Stimulated activated CD4-positive, alpha-beta T cell treated with anti-CD3 and anti-CD28 coated beads, Interleukin-4, amount 100 ng/mL, for 4 hours (primary cell): ENCODE measurements around the gene ABCC2.
"Not testable (repeated sequence)": the region's sequence is repeated elsewhere in the genome, so short reads cannot be mapped to it uniquely, and the experiment has no call there.

Experiments
- DNase-seq, 2 experiments: peaks; one replicate each; pipeline ENCODE4 v3.0.0-alpha.2; 2020

ABCC2 gene

GRCh38 chr10:99809931-99810615 is 27.6 kb downstream of the ABCC2 start:
- DNase-seq = no peak

DNA sequence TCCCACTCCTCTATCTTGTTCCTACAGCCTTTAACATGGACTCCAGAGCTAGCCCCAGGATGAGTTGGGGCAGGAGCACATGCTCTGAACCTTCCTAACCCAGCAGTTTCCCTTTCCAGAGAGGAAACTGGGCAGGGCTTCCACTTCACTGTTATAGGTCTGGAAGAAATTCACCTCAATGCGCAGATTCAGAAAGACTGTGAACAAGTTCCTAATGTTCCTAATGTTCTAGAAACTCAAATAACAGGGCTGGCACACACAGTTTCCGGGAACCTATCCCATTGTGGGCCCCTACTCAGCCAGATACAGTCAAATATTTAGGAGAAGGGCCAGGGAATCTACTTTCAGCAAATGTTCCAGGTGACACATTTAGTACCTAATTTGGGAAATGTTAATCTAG is 29.7 kb downstream of the ABCC2 start:
- no peak for DNase-seq

- no peak for DNase-seq
These were observed 31.7 kb downstream of the ABCC2 start for GRCh38 chr10:99814143-99814542.

DNA sequence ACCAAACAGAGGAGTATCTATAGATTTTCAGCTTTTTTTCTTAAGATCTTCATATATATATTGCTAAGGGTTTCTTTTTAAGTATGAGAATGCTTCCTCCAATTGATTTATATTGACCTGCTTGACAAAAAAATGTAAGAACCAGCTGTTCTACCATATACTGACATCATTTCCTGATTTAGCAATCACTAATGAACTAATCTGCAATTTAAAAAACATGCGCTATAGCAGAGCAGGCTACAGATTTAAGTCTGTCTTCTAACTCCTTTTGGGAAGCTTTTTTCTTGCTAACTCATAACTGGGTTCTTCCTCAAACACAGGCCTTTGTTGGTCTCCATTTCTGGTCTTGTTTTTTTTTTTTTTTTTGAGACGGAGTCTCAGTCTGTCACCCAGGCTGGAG is 33.2 kb downstream of the ABCC2 start:
- DNase-seq = no peak

GRCh38 chr10:99827936-99828335 is 45.5 kb downstream of the ABCC2 start:
- no peak for DNase-seq

GRCh38 chr10:99828464-99828863 is 46.0 kb downstream of the ABCC2 start:
- no peak for DNase-seq

- no peak for DNase-seq
These were observed 50.0 kb downstream of the ABCC2 start for GRCh38 chr10:99832439-99832838.

DNA sequence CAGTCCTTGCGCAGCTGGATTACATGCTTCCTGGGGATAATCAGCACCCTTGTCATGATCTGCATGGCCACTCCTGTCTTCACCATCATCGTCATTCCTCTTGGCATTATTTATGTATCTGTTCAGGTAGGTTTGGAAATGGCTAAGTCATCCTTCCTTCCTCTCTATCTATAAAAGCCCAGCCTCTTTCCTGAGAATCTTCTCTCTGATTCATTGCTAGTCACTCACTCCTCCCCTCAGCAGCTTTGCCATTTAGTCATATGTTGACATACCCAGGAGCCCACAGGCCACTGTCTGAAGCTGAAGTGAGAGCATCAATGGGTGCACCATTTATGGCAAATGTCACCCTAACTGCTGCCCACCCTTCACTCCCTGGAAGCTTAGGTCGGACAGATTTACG is 52.0 kb downstream of the ABCC2 start:
- DNase-seq = no peak

GRCh38 chr10:99835947-99836346 is 53.5 kb downstream of the ABCC2 start:
- no peak for DNase-seq

GRCh38 chr10:99836711-99837110 is 54.3 kb downstream of the ABCC2 start:
- DNase-seq = no peak

GRCh38 chr10:99840859-99841258 is 58.4 kb downstream of the ABCC2 start:
- DNase-seq = not testable (repeated sequence)

DNA sequence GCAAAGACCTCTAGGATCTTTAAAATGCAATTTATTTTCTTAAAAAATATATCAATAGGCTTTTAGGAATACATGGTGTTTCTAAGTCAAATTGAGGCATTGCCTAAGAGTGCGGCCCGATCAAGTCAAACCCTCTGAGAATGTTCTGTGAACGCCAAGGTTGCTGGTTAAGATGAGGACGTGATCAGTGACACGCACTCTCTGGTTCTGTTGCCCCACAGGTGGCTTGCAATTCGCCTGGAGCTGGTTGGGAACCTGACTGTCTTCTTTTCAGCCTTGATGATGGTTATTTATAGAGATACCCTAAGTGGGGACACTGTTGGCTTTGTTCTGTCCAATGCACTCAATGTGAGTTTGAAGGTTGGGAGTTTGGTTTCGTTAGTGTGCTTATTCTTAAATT is 59.3 kb downstream of the ABCC2 start:
- DNase-seq = no peak

- DNase-seq = no peak
These were observed 60.9 kb downstream of the ABCC2 start for GRCh38 chr10:99843310-99843709.

GRCh38 chr10:99844433-99844955 is 62.1 kb downstream of the ABCC2 start:
- DNase-seq = no peak

GRCh38 chr10:99845837-99846382 is 63.5 kb downstream of the ABCC2 start:
- peak; percentile 40 to 61 for DNase-seq

DNA sequence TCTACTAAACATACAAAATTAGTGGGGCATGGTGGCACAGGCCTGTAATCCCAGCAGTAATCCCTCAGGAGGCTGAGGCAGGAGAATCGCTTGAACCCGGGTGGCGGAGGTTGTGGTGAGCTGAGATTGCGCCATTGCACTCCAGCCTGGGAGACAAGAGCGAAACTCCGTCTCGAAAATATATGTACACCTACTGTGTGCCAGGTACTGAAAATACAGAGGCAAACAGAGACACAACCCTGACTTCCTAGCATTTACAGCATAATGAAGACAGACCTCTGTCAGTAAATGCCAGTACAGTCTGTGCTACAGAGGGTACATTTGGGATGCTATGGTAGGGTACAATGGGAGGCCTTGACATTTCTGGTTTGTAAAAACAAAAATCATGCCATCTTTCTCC is 66.6 kb downstream of the ABCC2 start:
- DNase-seq = no peak

DNA sequence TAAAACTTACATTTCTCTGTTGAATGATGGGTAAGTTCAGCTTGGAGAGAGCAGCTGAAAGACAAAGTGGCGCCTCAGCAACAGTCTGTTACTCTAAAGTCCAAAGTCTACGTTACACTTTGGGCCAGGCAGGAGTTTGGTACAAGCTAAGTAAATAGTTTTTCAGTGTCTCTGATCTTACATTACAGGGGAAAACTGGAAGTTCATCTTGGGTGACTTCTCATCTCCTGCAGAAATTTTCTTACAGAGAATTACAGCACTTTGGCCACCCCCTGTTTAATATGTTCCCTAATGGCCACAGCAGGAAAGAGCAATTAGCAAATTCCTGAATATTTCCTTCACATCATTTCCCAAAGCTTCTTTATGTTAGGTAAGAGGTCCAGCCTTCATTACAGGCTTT is 67.1 kb downstream of the ABCC2 start:
- DNase-seq = no peak

DNA sequence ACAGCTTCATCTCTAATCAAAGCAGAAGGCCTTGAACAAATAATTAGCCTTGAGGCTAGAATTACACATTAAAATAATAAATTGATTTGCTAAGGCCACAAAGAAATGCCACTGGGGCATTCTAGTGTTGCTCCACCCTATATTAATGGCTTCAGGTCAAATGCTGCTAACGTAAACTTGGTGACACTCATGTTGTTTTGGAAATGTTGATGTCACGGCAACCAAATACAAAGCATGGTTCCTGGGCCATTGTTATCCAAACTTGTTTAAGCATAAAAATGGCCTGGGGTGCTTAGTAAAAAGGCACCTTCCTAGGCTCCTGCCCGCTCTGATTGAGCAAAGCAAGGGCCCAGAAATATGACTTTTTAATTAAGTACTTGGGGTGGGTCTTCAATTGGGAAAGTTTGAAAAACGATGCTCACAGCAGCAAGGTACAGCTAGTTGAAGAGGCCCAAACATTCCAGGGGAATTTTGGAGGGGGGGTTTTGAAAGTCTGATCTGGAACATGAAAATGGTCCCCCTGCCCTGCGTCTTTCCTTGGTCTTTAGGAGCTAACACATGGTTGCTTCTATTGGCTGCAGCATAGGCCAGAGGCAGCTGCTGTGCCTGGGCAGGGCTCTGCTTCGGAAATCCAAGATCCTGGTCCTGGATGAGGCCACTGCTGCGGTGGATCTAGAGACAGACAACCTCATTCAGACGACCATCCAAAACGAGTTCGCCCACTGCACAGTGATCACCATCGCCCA is 67.8 kb downstream of the ABCC2 start:
- no peak for DNase-seq

DNA sequence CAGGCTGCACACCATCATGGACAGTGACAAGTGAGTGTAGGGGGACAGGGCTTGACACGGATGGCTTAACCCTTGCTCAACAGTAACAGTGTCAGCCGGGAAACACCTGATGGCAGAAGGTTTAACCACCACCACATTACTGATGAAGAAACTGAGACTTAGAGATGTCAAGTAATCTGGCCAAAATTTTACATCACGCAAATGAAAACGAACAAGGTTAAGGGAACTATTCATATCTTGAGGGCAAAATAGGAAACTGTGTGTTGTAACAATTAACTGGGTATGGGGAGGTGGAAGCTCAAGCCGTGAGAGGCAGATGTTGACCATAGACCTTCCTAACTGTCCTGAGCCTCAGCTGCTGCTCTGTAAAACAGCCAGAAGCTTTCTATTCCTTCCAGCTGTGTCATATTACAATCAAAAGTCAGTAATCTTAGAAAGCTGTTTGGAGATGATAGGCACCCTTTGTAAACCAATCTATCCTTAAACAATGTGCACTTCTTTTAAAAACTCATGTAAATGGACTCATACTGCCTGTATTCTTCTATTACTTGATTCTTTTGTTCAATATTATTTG is 68.4 kb downstream of the ABCC2 start:
- DNase-seq = no peak

DNA sequence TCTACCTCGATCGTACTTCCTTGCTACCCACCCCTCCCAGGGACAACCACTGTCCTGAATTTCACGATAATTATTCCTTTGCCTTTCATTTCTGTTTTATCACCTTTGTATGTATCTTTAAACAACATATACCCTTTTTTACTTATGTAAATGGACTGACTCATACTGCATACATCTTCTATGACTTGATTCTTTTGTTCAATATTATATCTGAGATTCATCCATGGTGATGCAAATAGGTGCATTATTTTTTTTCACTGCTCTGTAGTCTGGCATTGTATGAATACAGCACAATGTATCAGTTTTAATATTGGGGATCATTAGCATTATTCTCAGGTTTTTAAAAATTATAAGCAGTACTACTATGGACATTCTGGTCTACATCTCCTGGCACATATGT is 69.4 kb downstream of the ABCC2 start:
- DNase-seq = no peak

GRCh38 chr10:99852481-99853213 is 70.2 kb downstream of the ABCC2 start:
- DNase-seq = no peak

- DNase-seq = no peak
These were observed 71.2 kb downstream of the ABCC2 start for GRCh38 chr10:99853655-99854054.

GRCh38 chr10:99854860-99855259 is 72.4 kb downstream of the ABCC2 start:
- DNase-seq = no peak
